ENCODE results near the gene SNRNP27. TPM values are rescaled to one million over a fixed set of nuclear protein-coding genes. Genes with fewer than 3 reads are reported as not detected.

SNRNP27 gene
- total RNA-seq, 1 experiment from 2014 or later = 47.1 TPM

GRCh38 chr2:69911985-69912563, 18.3 kb downstream of the SNRNP27 start:
- no CpG with 5 or more reads among the region's 2 CpGs for WGBS (ENCODE audit: extremely low coverage, insufficient read length, low lambda C conversion rate)
- no peak overlapping the region; a peak in 1 of 5 replicates for H3K4me3 Mint-ChIP-seq
- no peak overlapping the region for H2BK15ac ChIP-seq (ENCODE audit: low read depth, low read length)
- H3K4me1 Mint-ChIP-seq = peaks cover 3 to 5% of the 10 kb centered on the region in 2 experiments; a peak in 1 of 4 replicates
- no peak overlapping the region for H2AFZ ChIP-seq (ENCODE audit: low read length)
- peaks cover 2 to 16% (median 12%) of the 10 kb centered on the region in 3 experiments; a peak in 6 of 7 replicates for H3K36me3 Mint-ChIP-seq (ENCODE audit: insufficient read depth in 1 of 3, low read depth in 3 of 3)
- no peak overlapping the region for H2AK5ac ChIP-seq (ENCODE audit: insufficient read length, low read length)
- H3K23ac ChIP-seq (ENCODE audit: insufficient read length, low read depth, low read length) = no peak overlapping the region
- no peak overlapping the region for H3K56ac ChIP-seq (ENCODE audit: insufficient read length, low read depth, low read length)
- no peak for DNase-seq
- H3T11ph ChIP-seq (ENCODE audit: low read length) = no peak overlapping the region
- no peak overlapping the region for H2BK20ac ChIP-seq (ENCODE audit: low read depth, low read length, poor library complexity, severe bottlenecking)
- TF ChIP-seq CTCF (conservative IDR thresholded peaks at IDR 0.05) = peak; percentile 84
- H3K9me3 Mint-ChIP-seq = no peaks in the 10 kb centered on the region
- H2BK12ac ChIP-seq (ENCODE audit: insufficient read length, low read depth, low read length) = no peak overlapping the region
- H3K4ac ChIP-seq (ENCODE audit: low read depth, low read length) = no peak overlapping the region
- no peak overlapping the region for H3K27ac Mint-ChIP-seq
- no peak overlapping the region for H3K9ac ChIP-seq (ENCODE audit: extremely low read depth, insufficient read length, low read length)
- no peak overlapping the region for H3K4me2 ChIP-seq (ENCODE audit: insufficient read depth, insufficient read length, low read length)
- no peaks in the 10 kb centered on the region for H3K9me3 ChIP-seq (ENCODE audit: control insufficient read depth, low read depth, low read length)
- no peaks in the 10 kb centered on the region for H3K79me1 ChIP-seq (ENCODE audit: insufficient read depth, low read depth, low read length, poor library complexity, severe bottlenecking)
- H3K23me2 ChIP-seq (ENCODE audit: insufficient read length, low read depth, low read length, poor library complexity, severe bottlenecking) = peaks cover 3% of the 10 kb centered on the region
- no peak overlapping the region for H4K91ac ChIP-seq (ENCODE audit: insufficient read length, low read depth, low read length)
- no peaks in the 10 kb centered on the region for H4K20me1 ChIP-seq (ENCODE audit: control insufficient read depth, insufficient read depth, insufficient read length)
- no peaks in the 10 kb centered on the region for H3K27me3 ChIP-seq (ENCODE audit: insufficient read depth, low read length)
- no peak overlapping the region for H4K5ac ChIP-seq (ENCODE audit: insufficient read length, low read depth, low read length)
- no peaks in the 10 kb centered on the region for H3K79me2 ChIP-seq (ENCODE audit: insufficient read depth, low read length)
- no peak overlapping the region for H3K14ac ChIP-seq (ENCODE audit: insufficient read depth, low read length)
- no peak overlapping the region for H2BK120ac ChIP-seq (ENCODE audit: low read depth, low read length, poor library complexity, severe bottlenecking)
- no peak overlapping the region for H3K27ac ChIP-seq (ENCODE audit: insufficient read length, low read depth, low read length)
- no peak overlapping the region for H3K18ac ChIP-seq (ENCODE audit: insufficient read length, low read depth, low read length)
- no peaks in the 10 kb centered on the region for H3K4me1 ChIP-seq (ENCODE audit: insufficient read depth, low read length)
- no peaks in the 10 kb centered on the region; the same call in 1 of the 2 replicates for H3K27me3 Mint-ChIP-seq (ENCODE audit: low read depth)
- no peak overlapping the region for H4K8ac ChIP-seq (replicated peaks; ENCODE audit: insufficient read length, low read depth, low read length)
- no peak overlapping the region for H2BK5ac ChIP-seq (ENCODE audit: insufficient read length, low read length)

Measured in H9 (cell line).